ENCODE data around the gene QSER1. TPM values are rescaled to one million over a fixed set of nuclear protein-coding genes. Genes with fewer than 3 reads are reported as not detected.

The QSER1 gene
- total and polyA plus RNA-seq, 3 experiments from 2014 or later, result 0.93 to 12.3 (median 10.6) TPM

GRCh38 chr11:32899438-32899837 is 6.8 kb downstream of the QSER1 start:
- Histone ChIP-seq H3K4me3 (ENCODE audit: low read length) (no peak overlapping the region), H3K36me3 (ENCODE audit: insufficient read depth, low read length) (no peaks in the 10 kb centered on the region), H3K9me3 (ENCODE audit: low read length) (no peaks in the 10 kb centered on the region), H3K27ac (ENCODE audit: low read depth, low read length) (no peak overlapping the region), H3K4me1 (ENCODE audit: insufficient read depth, low read length) (peaks cover 12% of the 10 kb centered on the region), H3K27me3 (ENCODE audit: insufficient read depth, low read length, poor library complexity, severe bottlenecking) (no peaks in the 10 kb centered on the region)
- DNase-seq, result no peak
- no peak overlapping the region for H3K27ac Mint-ChIP-seq
- H3K4me3 Mint-ChIP-seq, result no peak overlapping the region
- H3K9me3 Mint-ChIP-seq, result no peaks in the 10 kb centered on the region
- CTCF ChIA-PET, result no interaction called here
- H3K4me1 Mint-ChIP-seq, result peaks cover 21 to 56% (median 50%) of the 10 kb centered on the region in 3 donors
- no peaks in the 10 kb centered on the region for H3K27me3 Mint-ChIP-seq
- POLR2A ChIA-PET, result no interaction called here
- H3K36me3 Mint-ChIP-seq, result peaks cover 0 to 8% (median 5%) of the 10 kb centered on the region in 3 donors

- Histone ChIP-seq H3K27ac (ENCODE audit: low read depth, low read length) (no peak overlapping the region), H3K4me1 (ENCODE audit: insufficient read depth, low read length) (peaks cover 8% of the 10 kb centered on the region), H3K4me3 (ENCODE audit: low read length) (no peak overlapping the region), H3K9me3 (ENCODE audit: low read length) (no peaks in the 10 kb centered on the region), H3K27me3 (ENCODE audit: insufficient read depth, low read length, poor library complexity, severe bottlenecking) (no peaks in the 10 kb centered on the region), H3K36me3 (ENCODE audit: insufficient read depth, low read length) (no peaks in the 10 kb centered on the region)
- Mint-ChIP-seq H3K36me3 (peaks cover 0 to 8% (median 7%) of the 10 kb centered on the region in 3 donors), H3K9me3 (no peaks in the 10 kb centered on the region), H3K27me3 (no peaks in the 10 kb centered on the region), H3K4me1 (peaks cover 14 to 44% (median 36%) of the 10 kb centered on the region in 3 donors), H3K4me3 (no peak overlapping the region), H3K27ac (peak overlapping the region in 1 of 8 donors; percentile 33)
- no peak for DNase-seq
- POLR2A ChIA-PET, result no interaction called here
- CTCF ChIA-PET, result interaction anchor here (2.7 kb wide), 1 partner anchor 9 kb away, joined by 9 read pairs; the partner anchor contains the start of gene QSER1
These were observed 9.6 kb downstream of the QSER1 start for GRCh38 chr11:32902089-32902665.

GRCh38 chr11:32905028-32905667 is 12.5 kb downstream of the QSER1 start:
- Histone ChIP-seq H3K27me3 (ENCODE audit: insufficient read depth, low read length, poor library complexity, severe bottlenecking) (no peaks in the 10 kb centered on the region), H3K36me3 (ENCODE audit: insufficient read depth, low read length) (no peaks in the 10 kb centered on the region), H3K9me3 (ENCODE audit: low read length) (no peaks in the 10 kb centered on the region), H3K27ac (ENCODE audit: low read depth, low read length) (no peak overlapping the region), H3K4me1 (ENCODE audit: insufficient read depth, low read length) (no peaks in the 10 kb centered on the region), H3K4me3 (ENCODE audit: low read length) (no peak overlapping the region)
- Mint-ChIP-seq H3K36me3 (peaks cover 0 to 10% (median 2%) of the 10 kb centered on the region in 3 donors), H3K4me1 (peaks cover 10 to 29% (median 18%) of the 10 kb centered on the region in 3 donors), H3K27me3 (no peaks in the 10 kb centered on the region), H3K4me3 (no peak overlapping the region), H3K9me3 (no peaks in the 10 kb centered on the region), H3K27ac (no peak overlapping the region)
- ChIA-PET CTCF (interaction anchor here (1.8 kb wide), 1 partner anchor 9 kb away, joined by 4 read pairs; no protein-coding TSS in a partner anchor), POLR2A (no interaction called here)
- no peak for DNase-seq

GRCh38 chr11:32908619-32909018 is 16.0 kb downstream of the QSER1 start:
- no peak for DNase-seq
- Mint-ChIP-seq H3K9me3 (no peaks in the 10 kb centered on the region), H3K4me3 (no peak overlapping the region), H3K36me3 (peaks cover 0 to 10% (median 3%) of the 10 kb centered on the region in 3 donors), H3K4me1 (peaks cover 13 to 27% (median 21%) of the 10 kb centered on the region in 3 donors), H3K27ac (peak overlapping the region in 1 of 8 donors; percentile 44), H3K27me3 (no peaks in the 10 kb centered on the region)
- Histone ChIP-seq H3K4me3 (ENCODE audit: low read length) (no peak overlapping the region), H3K4me1 (ENCODE audit: insufficient read depth, low read length) (no peaks in the 10 kb centered on the region), H3K9me3 (ENCODE audit: low read length) (no peaks in the 10 kb centered on the region), H3K27me3 (ENCODE audit: insufficient read depth, low read length, poor library complexity, severe bottlenecking) (no peaks in the 10 kb centered on the region), H3K27ac (ENCODE audit: low read depth, low read length) (no peak overlapping the region), H3K36me3 (ENCODE audit: insufficient read depth, low read length) (no peaks in the 10 kb centered on the region)
- CTCF ChIA-PET, result no interaction called here
- POLR2A ChIA-PET, result no interaction called here

- no peaks in the 10 kb centered on the region for H3K4me1 ChIP-seq (ENCODE audit: insufficient read depth, low read length)
- Mint-ChIP-seq H3K9me3 (no peaks in the 10 kb centered on the region), H3K27me3 (no peaks in the 10 kb centered on the region), H3K36me3 (peaks cover 0 to 7% (median 3%) of the 10 kb centered on the region in 3 donors), H3K4me1 (peaks cover 13 to 22% (median 21%) of the 10 kb centered on the region in 3 donors), H3K27ac (no peak overlapping the region), H3K4me3 (no peak overlapping the region)
- H3K27me3 ChIP-seq (ENCODE audit: insufficient read depth, low read length, poor library complexity, severe bottlenecking), result no peaks in the 10 kb centered on the region
- H3K36me3 ChIP-seq (ENCODE audit: insufficient read depth, low read length), result no peaks in the 10 kb centered on the region
- ChIA-PET POLR2A (no interaction called here), CTCF (no interaction called here)
- no peak overlapping the region for H3K27ac ChIP-seq (ENCODE audit: low read depth, low read length)
- H3K4me3 ChIP-seq (ENCODE audit: low read length), result no peak overlapping the region
- no peak for DNase-seq
- no peaks in the 10 kb centered on the region for H3K9me3 ChIP-seq (ENCODE audit: low read length)
These were observed 18.8 kb downstream of the QSER1 start for GRCh38 chr11:32911413-32911812.

- H3K27ac ChIP-seq (ENCODE audit: low read depth, low read length), result no peak overlapping the region
- CTCF ChIA-PET, result no interaction called here
These were observed 20.8 kb downstream of the QSER1 start for GRCh38 chr11:32913445-32913844.

GRCh38 chr11:32916361-32916760 is 23.8 kb downstream of the QSER1 start:
- ChIA-PET CTCF (no interaction called here), POLR2A (no interaction called here)
- H3K9me3 ChIP-seq (ENCODE audit: low read length), result no peaks in the 10 kb centered on the region
- no peaks in the 10 kb centered on the region for H3K27me3 ChIP-seq (ENCODE audit: insufficient read depth, low read length, poor library complexity, severe bottlenecking)
- H3K27me3 Mint-ChIP-seq, result no peaks in the 10 kb centered on the region
- no peak for DNase-seq
- H3K4me1 Mint-ChIP-seq, result peaks cover 26 to 45% (median 44%) of the 10 kb centered on the region in 3 donors
- peaks cover 7% of the 10 kb centered on the region for H3K4me1 ChIP-seq (ENCODE audit: insufficient read depth, low read length)
- H3K27ac Mint-ChIP-seq, result no peak overlapping the region
- no peak overlapping the region for H3K4me3 ChIP-seq (ENCODE audit: low read length)
- no peaks in the 10 kb centered on the region for H3K9me3 Mint-ChIP-seq
- H3K27ac ChIP-seq (ENCODE audit: low read depth, low read length), result no peak overlapping the region
- no peaks in the 10 kb centered on the region for H3K36me3 ChIP-seq (ENCODE audit: insufficient read depth, low read length)
- H3K4me3 Mint-ChIP-seq, result no peak overlapping the region
- peaks cover 0 to 3% (median 2%) of the 10 kb centered on the region in 3 donors for H3K36me3 Mint-ChIP-seq

More at GRCh38 chr11:32913445-32913844, 20.8 kb downstream of the QSER1 start:
- no peak for DNase-seq
- no peaks in the 10 kb centered on the region for H3K27me3 Mint-ChIP-seq
- no peak overlapping the region for H3K4me3 ChIP-seq (ENCODE audit: low read length)
- peaks cover 0 to 7% (median 3%) of the 10 kb centered on the region in 3 donors for H3K36me3 Mint-ChIP-seq
- H3K9me3 ChIP-seq (ENCODE audit: low read length), result no peaks in the 10 kb centered on the region
- H3K4me3 Mint-ChIP-seq, result no peak overlapping the region
- peaks cover 15 to 32% (median 30%) of the 10 kb centered on the region in 3 donors for H3K4me1 Mint-ChIP-seq
- no peaks in the 10 kb centered on the region for H3K4me1 ChIP-seq (ENCODE audit: insufficient read depth, low read length)
- POLR2A ChIA-PET, result no interaction called here
- H3K27ac Mint-ChIP-seq, result peak overlapping the region in 1 of 8 donors; percentile 21
- H3K36me3 ChIP-seq (ENCODE audit: insufficient read depth, low read length), result no peaks in the 10 kb centered on the region
- no peaks in the 10 kb centered on the region for H3K9me3 Mint-ChIP-seq
- no peaks in the 10 kb centered on the region for H3K27me3 ChIP-seq (ENCODE audit: insufficient read depth, low read length, poor library complexity, severe bottlenecking)

GRCh38 chr11:32916994-32917393 is 24.4 kb downstream of the QSER1 start:
- no peak overlapping the region for H3K27ac Mint-ChIP-seq
- H3K4me3 Mint-ChIP-seq, result no peak overlapping the region
- POLR2A ChIA-PET, result no interaction called here
- CTCF ChIA-PET, result no interaction called here
- no peak for DNase-seq
- Histone ChIP-seq H3K27ac (ENCODE audit: low read depth, low read length) (no peak overlapping the region), H3K9me3 (ENCODE audit: low read length) (no peaks in the 10 kb centered on the region), H3K4me3 (ENCODE audit: low read length) (no peak overlapping the region), H3K27me3 (ENCODE audit: insufficient read depth, low read length, poor library complexity, severe bottlenecking) (no peaks in the 10 kb centered on the region), H3K36me3 (ENCODE audit: insufficient read depth, low read length) (no peaks in the 10 kb centered on the region), H3K4me1 (ENCODE audit: insufficient read depth, low read length) (peaks cover 7% of the 10 kb centered on the region)
- no peaks in the 10 kb centered on the region for H3K9me3 Mint-ChIP-seq
- peaks cover 0 to 3% (median 1%) of the 10 kb centered on the region in 3 donors for H3K36me3 Mint-ChIP-seq
- H3K27me3 Mint-ChIP-seq, result no peaks in the 10 kb centered on the region
- H3K4me1 Mint-ChIP-seq, result peaks cover 24 to 38% (median 38%) of the 10 kb centered on the region in 3 donors

All from CD8-positive, alpha-beta memory T cell (primary cell).